K562 (cell line): ENCODE data around the gene LCN12. TPM values are rescaled to one million over a fixed set of nuclear protein-coding genes. Genes with fewer than 3 reads are reported as not detected.

Experiments used
- CC2D1A ChIP-seq: fragments of 450-650 bp; IDR thresholded peaks from 2 replicates; pipeline ENCODE4 v1.6.1; 2017; ENCODE audit warnings: mild to moderate bottlenecking
- CEBPZ ChIP-seq: fragments of 150-350 bp; IDR thresholded peaks from 2 replicates; pipeline ENCODE4 v1.6.1; 2014; ENCODE audit warnings: low read depth, mild to moderate bottlenecking, low read length, borderline replicate concordance
- ZBTB40 ChIP-seq, 2 experiments: fragments of 450-650 bp in 1 of 2; sonication (generic) in 1 of 2; formaldehyde crosslinking in 1 of 2; IDR thresholded peaks; 2 replicates each; pipeline versions ENCODE4 v1.7.1 to v1.9.0; 2016 to 2022; ENCODE audit warnings: inconsistent platforms in 1 of 2, mild to moderate bottlenecking in 1 of 2, missing genetic modification reagents in 1 of 2
- ZNF639 ChIP-seq, 2 experiments: fragments of 200-800 bp in 1 of 2; sonication (Bioruptor generic) in 1 of 2; sonication (generic) in 1 of 2; formaldehyde crosslinking in 1 of 2; IDR thresholded peaks in 1 of 2; conservative IDR thresholded peaks in 1 of 2; 2 replicates each; pipeline versions ENCODE4 v1.5.0 to v1.6.1; 2016 to 2020; ENCODE audit warnings: missing compliant biosample characterization in 1 of 2, missing genetic modification characterization in 1 of 2, missing genetic modification reagents in 1 of 2
- polyA plus RNA-seq, 8 experiments: library from polyadenylated mRNA; depleted of rRNA in 4 of 8; stranded (reverse) in 5 of 8; unstranded in 3 of 8; fragments of >200 nt; fragmentation: Nextera tagmentation in 2 of 8; fragmentation: Illumina TruSeq in 1 of 8; extraction: Ambion mirVana in 2 of 8; extraction: Trizol in 1 of 8; gene quantifications; 2 replicates each; pipeline versions ENCODE4 v1.2.1 to v1.2.3, GENCODE V29; 2011 to 2014; ENCODE audit warnings: inconsistent platforms in 1 of 8, missing spikeins in 1 of 8
- total RNA-seq, 7 experiments: library from RNA; depleted of rRNA in 6 of 7; stranded (reverse); fragments of >200 nt in 6 of 7; fragmentation: Illumina TruSeq in 2 of 7; extraction: Trizol in 2 of 7; gene quantifications; 2 replicates each; pipeline versions ENCODE4 v1.2.1 to v1.2.3, GENCODE V29; 2011 to 2021; ENCODE audit warnings: low replicate concordance in 1 of 7
- TF ChIP-seq, protein P1 (sequence below): sonication (generic); formaldehyde crosslinking; IDR thresholded peaks from 2 replicates; pipeline ENCODE4 v1.8.0; 2022; ENCODE audit warnings: mild to moderate bottlenecking, missing genetic modification reagents
- TF ChIP-seq, protein P2 (sequence below), 2 experiments: IDR thresholded peaks; 2 replicates each; pipeline ENCODE4 v1.6.1; 2011; ENCODE audit warnings: borderline replicate concordance in 1 of 2, control low read depth in 1 of 2, low read depth in 1 of 2, low read length in 1 of 2, mild to moderate bottlenecking in 1 of 2, mixed read lengths in 1 of 2, moderate library complexity in 1 of 2; ENCODE audit not compliant: insufficient read depth in 1 of 2, insufficient read length in 1 of 2, poor library complexity in 1 of 2, severe bottlenecking in 1 of 2; ENCODE audit errors: extremely low read depth in 1 of 2

LCN12 gene
- total and polyA plus RNA-seq, 9 of the 15 experiments (the other 6 are each of a cell fraction or from before 2014, with no cell fraction given): 0.05 TPM; not detected in 8

- TF ChIP-seq ZBTB40 (IDR thresholded peaks at IDR 0.05) (peak; percentile 19; the same call in 1 of the 2 replicates), ZBTB40 (CRISPR knock-in tag; IDR thresholded peaks at IDR 0.05) (no peak), CEBPZ (no peak), ZNF639 (CRISPR knock-in tag; conservative IDR thresholded peaks at IDR 0.05 in 1 of 2, IDR thresholded peaks at IDR 0.05 in 1 of 2) (no peak), CC2D1A (no peak)
- TF ChIP-seq, protein P1, sequence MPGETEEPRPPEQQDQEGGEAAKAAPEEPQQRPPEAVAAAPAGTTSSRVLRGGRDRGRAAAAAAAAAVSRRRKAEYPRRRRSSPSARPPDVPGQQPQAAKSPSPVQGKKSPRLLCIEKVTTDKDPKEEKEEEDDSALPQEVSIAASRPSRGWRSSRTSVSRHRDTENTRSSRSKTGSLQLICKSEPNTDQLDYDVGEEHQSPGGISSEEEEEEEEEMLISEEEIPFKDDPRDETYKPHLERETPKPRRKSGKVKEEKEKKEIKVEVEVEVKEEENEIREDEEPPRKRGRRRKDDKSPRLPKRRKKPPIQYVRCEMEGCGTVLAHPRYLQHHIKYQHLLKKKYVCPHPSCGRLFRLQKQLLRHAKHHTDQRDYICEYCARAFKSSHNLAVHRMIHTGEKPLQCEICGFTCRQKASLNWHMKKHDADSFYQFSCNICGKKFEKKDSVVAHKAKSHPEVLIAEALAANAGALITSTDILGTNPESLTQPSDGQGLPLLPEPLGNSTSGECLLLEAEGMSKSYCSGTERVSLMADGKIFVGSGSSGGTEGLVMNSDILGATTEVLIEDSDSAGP (CRISPR knock-in tag): no peak
- TF ChIP-seq, protein P2, sequence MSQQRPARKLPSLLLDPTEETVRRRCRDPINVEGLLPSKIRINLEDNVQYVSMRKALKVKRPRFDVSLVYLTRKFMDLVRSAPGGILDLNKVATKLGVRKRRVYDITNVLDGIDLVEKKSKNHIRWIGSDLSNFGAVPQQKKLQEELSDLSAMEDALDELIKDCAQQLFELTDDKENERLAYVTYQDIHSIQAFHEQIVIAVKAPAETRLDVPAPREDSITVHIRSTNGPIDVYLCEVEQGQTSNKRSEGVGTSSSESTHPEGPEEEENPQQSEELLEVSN (IDR thresholded peaks at IDR 0.05; ENCODE audit: borderline replicate concordance in 1 of 2, extremely low read depth in 1 of 2, insufficient read depth in 1 of 2, insufficient read length in 1 of 2, low read depth in 1 of 2, low read length in 1 of 2, poor library complexity in 1 of 2, severe bottlenecking in 1 of 2): peak; percentile 31 to 72
- TF ChIP-seq, all 486 proteins: peak for 90
Observed at GRCh38 chr9:136949817-136950655, 2.0 kb upstream of the LCN12 start (continued).
